HG03060 (cell line): Measurements from ENCODE around the gene RCE1.

ENCODE experiments used
- ATAC-seq: cut with Tn5 transposase; IDR thresholded peaks from one replicate; pipeline ENCODE4 v1.9.1; 2021; ENCODE audit warnings: low read depth, moderate number of reproducible peaks; ENCODE audit not compliant: unreplicated experiment

The RCE1 gene

GRCh38 chr11:66884443-66884842, 41.2 kb downstream of the RCE1 start:
- no peak for ATAC-seq

- ATAC-seq: no peak
Observed at GRCh38 chr11:66885469-66885868, 42.2 kb downstream of the RCE1 start.

- no peak for ATAC-seq
Observed at GRCh38 chr11:66885950-66886440, 42.8 kb downstream of the RCE1 start.

GRCh38 chr11:66886671-66887221, 43.5 kb downstream of the RCE1 start:
- no peak for ATAC-seq

- ATAC-seq: no peak
Observed at GRCh38 chr11:66887526-66887925, 44.3 kb downstream of the RCE1 start.

GRCh38 chr11:66888282-66888681, 45.0 kb downstream of the RCE1 start:
- no peak for ATAC-seq

GRCh38 chr11:66889960-66890359, 46.7 kb downstream of the RCE1 start:
- no peak for ATAC-seq

- peak; percentile 86 for ATAC-seq
Observed at GRCh38 chr11:66891851-66892660, 48.8 kb downstream of the RCE1 start.

GRCh38 chr11:66892911-66893310, 49.7 kb downstream of the RCE1 start:
- ATAC-seq: no peak

GRCh38 chr11:66894141-66894540, 50.9 kb downstream of the RCE1 start:
- ATAC-seq: no peak
